NCI-H446 (cell line): Measurements from ENCODE around the gene L3MBTL1.
"Not testable (repeated sequence)": the region's sequence is repeated elsewhere in the genome, so short reads cannot be mapped to it uniquely, and the experiment has no call there.

ENCODE experiments used
- DNase-seq, 2 experiments: peaks; one replicate each; lab custom pipeline; 2025; lab: John Stamatoyannopoulos, UW

L3MBTL1 gene

DNA sequence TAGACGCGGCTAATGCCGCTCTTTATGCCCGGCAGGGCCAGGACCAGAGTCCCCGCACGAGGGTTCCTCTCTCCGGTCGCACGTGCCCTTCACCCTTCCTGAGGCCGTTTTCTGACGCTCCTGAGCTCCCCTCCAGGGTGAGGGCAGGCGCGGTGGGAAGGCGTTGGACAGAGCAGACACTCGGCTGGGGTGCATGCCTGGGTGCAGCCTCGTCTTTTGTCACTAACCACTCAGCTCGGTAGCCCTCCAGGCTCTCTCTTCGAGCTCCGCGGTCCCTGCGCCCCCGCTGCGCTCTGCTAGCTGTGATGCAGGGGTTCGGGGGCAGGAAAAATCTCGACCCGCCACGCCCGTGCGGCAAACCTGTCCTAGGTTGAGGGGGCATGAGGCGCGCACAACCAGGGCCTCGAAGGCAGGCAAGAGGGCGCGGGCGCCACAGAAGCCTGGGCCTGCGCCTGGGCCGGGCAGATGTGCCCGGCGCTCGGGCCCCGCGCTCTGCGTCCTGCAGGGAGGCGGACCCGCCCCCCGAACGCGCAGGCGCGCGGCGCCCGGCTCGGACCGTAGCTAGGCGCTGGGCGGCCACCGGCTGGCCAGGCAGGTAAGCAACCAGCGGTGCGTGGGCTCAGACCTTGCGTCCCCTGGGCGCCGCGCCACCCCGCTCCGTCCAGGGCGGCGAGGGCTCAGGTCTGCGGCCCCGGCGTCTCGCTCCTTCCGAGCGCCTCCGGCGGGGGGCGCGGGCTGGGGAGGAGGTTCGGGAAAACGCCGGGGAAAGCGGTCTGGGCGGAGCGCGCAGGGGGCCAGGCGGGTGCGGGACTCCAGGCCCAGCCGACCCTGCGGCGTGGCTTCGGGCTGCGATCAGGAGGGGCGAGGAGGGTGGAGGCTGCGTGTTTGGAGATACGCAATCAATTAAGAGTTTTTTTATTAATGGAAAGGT, at the start of gene L3MBTL1:
L3MBTL1 (plus strand) TSS at position 548 of the 931 bp plus-strand sequence. CDS start 5,807 bp downstream, outside the sequence.
- DNase-seq = no peak

GRCh38 chr20:43458422-43458924, 49.0 kb upstream of the L3MBTL1 start:
- peak in 1 of 2 experiments; percentile 74 for DNase-seq

- DNase-seq = no peak
Measured at GRCh38 chr20:43459022-43459942, 48.2 kb upstream of the L3MBTL1 start.

DNA sequence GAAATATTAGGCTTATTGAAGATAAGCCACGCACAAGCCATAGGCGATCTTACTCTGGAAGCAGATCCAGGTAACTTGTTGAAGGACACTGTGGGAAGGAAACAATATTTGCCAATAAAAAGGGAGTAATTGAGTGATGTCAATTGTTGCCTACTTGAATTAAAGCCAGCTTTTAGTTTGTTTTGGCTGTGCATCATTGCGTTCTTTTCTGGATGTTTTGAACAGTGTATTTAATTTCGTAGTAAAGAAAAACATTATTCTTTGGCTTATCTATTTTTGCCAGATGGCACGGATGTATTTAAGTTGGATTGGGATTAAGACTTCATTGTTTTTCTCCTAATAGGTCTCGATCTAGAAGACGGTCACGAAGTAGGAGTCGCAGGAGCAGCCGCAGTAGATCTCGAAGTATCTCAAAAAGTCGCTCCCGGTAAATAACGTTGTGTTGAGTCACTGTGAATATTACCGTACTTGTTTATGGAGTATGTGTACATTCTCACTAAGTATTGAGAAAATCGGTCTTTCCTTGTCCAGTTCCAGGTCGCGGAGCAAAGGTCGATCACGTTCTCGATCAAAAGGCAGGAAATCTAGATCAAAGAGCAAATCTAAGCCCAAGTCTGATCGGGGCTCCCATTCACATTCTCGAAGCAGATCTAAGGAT, 47.2 kb upstream of the L3MBTL1 start:
- DNase-seq = no peak

DNA sequence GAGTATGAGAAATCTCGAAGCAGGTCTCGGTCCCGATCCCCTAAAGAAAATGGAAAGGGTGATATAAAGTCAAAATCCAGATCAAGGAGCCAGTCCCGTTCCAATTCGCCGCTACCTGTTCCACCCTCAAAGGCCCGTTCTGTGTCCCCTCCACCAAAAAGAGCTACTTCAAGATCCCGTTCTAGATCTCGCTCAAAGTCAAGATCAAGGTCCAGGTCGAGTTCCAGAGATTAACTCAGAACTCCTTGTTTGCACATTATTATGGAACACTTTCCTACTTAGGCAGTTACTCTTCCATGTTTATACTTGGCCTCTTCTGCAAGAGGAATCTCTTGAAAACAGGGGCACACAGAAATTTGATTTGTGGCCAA, 46.7 kb upstream of the L3MBTL1 start:
- no peak for DNase-seq

GRCh38 chr20:43461894-43462659, 45.4 kb upstream of the L3MBTL1 start:
- DNase-seq = no peak

DNA sequence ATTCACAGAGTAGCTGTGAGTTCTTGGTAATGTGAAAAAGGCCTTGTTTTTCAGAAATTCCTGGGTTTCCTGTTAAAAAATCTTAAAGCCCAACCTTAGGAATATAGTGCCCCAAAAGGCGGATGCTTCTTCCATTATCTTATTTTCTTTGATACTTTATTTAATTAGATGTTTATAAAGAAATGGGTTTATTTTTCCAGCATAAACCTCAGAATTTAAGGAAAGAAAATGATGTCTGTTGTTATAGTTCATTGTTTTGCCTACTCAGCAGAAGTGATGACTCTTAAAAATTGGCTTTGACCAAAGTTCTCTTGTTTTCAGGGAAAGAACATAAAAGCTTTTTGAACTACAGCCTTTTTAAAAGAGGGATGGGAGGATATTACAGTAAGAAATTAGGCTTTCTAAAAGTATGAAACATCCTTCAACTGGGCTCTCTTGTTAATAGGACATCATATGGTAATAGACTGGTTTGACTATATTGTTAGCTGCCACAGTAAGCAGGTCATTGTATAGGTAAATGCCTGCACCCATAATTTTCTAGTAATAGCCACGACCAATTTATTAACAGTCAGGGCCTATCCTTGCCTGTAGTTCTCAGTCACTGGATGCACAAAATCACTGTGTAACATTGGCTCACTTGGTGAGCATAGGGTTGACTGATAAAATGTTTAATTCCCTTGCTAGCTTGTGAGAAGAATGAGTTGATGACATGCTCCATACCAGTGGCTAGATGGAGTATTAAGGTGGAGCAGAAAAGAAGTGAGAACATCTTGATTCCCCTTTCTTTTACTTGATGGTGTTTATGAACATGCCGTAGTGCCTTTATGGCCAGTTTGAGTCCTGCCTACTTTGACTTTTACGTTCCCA, 44.6 kb upstream of the L3MBTL1 start:
- no peak for DNase-seq

DNA sequence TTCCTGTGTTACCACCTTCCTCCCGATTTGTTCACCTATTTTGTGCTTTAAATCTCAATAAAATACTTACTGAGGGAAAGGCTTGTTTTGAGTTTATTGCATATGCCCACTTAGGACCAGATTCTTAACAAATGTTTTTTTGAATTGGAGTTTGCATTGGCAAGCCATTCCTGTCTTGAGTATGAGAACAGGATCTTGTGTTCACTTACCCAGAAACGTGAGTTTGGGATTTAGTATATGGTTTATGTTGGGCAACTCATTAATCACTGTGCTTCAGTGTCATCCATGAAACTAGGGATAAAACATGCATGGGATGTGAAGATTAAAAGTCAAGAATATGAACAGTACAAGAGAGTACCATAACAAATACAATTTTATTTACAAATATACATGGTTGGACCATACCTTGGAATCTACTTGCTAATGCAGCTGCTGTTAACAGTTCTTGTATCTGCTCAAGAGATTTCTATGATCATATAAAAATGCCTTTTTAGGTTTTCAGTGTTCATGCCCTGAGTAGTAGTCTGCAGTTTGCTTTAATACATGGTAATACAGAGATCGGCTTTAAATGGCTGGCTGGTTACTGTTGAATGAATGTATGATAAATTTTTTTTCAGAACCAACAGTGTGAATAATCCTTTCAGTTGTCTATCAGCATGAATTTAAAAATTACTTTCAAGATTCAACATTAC, 43.8 kb upstream of the L3MBTL1 start:
- DNase-seq = no peak

DNA sequence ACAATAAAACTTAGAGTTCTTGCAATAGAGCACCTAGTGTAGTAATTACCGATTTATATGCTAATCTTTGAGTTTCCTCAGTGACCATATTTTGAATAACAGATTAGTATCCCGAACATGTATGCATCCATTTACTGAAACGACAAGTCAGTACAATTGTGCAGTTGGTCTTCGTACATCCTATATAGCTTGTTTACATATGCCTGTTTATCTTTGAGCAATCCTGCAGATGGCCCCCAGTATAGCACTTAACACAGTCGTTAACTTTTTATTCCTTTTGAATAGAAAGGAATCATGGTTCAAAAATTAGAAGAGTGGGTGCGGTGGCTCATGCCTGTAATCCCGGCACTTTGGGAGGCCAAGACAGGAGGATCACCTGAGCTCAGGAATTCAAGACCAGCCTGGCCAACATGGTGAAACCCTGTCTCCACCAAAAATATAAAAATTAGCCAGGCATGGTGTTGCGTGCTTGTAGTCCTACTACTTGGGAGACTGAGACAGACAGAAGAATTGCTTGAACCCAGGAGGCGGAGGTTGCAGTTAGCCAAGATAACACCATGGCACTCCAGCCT, 43.2 kb upstream of the L3MBTL1 start:
- DNase-seq = no peak

DNA sequence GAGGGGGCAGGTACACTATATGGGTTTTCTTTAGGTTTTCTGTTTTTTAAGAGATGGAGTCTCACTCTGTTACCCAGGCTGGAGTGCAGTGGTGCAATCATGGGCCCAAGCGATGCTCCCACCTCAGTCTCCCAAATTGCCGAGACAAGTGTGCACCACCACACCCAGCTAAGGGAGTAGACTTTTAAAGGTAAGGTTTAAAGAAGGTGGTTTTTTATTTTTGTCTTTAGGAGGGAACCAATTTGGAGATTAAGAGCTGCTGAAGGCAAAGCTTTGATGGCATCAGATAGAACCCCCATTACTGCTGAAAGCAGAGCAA, 41.9 kb upstream of the L3MBTL1 start:
- no peak for DNase-seq

- DNase-seq = no peak
Measured at GRCh38 chr20:43467589-43467988, 39.9 kb upstream of the L3MBTL1 start.

DNA sequence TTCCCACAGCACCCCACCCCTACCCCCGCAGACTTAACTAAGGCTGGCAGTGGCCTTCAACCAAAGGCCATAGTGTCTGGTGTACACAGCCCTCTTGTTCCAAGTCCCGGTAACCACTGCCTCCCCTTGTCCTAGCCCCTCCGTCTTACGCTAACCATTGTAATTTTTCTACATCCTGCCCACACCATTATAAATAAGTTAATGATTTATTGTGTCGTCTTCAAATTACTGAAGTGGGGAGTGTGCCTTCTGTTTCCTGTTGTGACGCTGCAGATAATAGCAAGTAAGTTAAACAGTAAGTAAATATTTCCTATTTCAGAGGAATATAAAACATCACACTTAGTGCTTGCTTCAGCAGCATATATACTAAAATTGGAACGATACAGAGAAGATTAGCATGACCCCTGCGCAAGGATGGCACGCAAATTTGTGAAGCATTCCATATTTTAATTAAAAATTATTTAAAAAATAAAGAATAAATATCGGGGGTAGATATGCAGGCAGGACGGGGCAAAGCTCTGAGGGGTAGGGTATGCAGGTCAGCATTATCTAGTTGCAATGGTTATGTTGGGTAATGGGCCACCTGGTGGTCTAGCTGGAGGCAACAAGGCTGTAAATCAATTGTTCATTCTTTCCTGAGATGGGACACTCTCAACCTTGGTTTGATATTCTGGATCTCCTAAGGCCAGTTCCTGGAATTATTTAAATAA, 34.7 kb upstream of the L3MBTL1 start:
- no peak for DNase-seq

DNA sequence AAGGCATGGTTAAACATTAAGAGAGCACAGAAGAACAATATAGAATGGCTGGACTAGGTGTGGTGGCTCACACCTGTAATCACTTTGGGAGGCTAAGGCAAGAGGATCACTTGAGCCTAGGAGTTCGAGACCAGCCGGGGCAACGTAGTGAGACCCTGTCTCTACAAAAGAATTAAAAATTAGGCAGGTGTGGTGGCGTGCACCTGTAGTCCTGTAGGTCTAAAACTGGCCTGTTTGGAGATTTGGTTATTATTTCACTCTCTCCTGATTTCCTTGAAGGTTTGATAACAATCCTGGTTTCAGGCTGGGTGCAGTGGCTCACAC, 34.2 kb upstream of the L3MBTL1 start:
- DNase-seq = no peak

- DNase-seq = no peak
Measured at GRCh38 chr20:43477193-43477592, 30.3 kb upstream of the L3MBTL1 start.

GRCh38 chr20:43477619-43478018, 29.9 kb upstream of the L3MBTL1 start:
- no peak for DNase-seq

DNA sequence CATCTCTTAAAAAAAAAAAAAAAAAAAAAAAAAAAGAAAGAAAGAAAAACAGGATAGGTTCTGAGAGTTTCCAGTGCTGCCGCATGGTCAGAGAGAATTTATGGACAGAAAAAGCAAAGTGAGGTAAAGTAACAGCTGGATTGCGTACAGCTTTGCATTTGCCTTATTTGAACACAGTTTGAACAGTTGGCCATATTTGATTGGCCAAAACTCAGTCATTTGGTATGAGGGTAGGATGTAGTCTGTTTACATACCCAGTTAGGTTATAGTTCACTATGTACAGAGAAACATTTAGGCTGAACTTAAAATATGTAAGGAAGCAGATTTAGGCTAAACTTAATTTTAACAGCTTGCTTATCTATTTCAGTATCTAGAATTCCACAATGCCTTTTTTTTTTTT, 17.5 kb upstream of the L3MBTL1 start:
- DNase-seq = no peak

- DNase-seq = no peak
Measured at GRCh38 chr20:43492101-43492500, 15.4 kb upstream of the L3MBTL1 start.

DNA sequence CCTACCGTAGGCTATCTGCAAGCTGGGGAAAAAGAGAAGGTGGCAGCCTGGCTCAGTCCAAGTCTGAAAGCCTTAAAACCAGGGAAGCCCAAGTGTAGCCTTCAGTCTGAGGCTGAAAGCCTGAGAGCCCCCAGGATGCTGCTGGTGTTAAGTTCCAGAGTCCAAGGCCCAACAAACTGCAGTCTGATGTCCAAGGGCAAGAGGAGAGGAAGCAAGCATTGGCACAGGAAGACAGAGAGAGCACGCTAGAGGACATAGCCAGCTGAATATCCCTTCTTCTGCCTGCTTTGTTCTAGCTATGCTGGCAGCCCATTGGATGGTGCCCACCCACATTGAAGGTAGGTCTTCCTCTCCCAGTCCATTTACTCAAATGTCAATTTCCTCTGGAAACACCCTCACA, 12.1 kb upstream of the L3MBTL1 start:
- no peak for DNase-seq

DNA sequence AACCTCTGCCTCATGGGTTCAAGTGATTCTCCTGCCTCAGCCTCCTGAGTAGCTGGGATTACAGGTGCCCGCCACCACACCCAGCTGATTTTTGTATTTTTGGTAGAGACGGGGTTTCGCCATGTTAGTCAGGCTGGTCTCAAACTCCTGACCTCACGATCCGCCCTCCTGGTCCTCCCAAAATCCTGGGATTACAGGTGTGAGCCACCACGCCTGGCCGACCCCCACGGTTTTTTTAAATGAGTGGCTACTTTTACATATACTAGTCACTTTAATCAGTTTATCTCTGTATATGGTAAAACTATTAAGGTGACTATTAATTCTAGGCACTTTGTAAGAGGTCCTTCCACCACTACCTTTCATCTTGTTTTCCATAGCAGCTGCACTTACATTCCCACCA, 5.5 kb upstream of the L3MBTL1 start:
- not testable (repeated sequence) for DNase-seq
